Measurements from ENCODE around the gene ANXA6.

GRCh38 chr5:151105561-151105960 lies 52.0 kb downstream of the ANXA6 start:
- TF ChIP-seq GATA3 (IDR thresholded peaks at IDR 0.05; ENCODE audit: low read depth, low read length) (no peak), GATA2 (IDR thresholded peaks at IDR 0.05; ENCODE audit: low read depth, low read length) (no peak)
